Measurements from ENCODE around the gene ZNF385D. TPM values are rescaled to one million over a fixed set of nuclear protein-coding genes. Genes with fewer than 3 reads are reported as not detected.

The ZNF385D gene
- total RNA-seq, 2 experiments from 2014 or later = not detected

DNA sequence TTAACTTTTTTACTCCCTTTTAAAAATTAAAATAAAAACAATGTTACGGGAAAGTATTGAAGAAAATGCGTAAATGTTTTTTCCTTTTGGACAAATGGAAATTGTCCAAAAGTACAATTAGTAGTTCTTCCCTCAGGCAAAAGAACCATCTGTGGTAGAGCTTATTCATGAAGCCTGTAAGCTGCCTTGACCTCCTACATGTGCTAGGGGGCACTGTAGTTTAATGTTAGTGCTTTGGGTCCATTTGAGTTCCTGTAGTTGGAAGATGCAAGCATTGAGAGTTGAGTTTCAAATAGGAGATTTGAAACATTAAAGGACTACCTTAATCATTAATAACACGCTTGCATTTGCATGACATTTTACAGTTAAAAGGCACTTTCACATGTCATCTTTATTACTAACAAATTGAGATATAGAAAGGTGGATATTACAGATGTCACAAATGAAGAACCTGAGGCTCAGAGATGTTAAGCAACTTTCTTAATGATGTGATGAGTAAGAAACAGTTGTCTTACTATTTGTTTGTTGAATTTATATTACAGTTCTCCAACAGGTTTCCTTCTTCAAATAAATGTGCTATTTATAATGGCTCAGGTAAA is 1.8 kb upstream of the ZNF385D start:
- Mint-ChIP-seq H3K27me3 (peaks cover 1% of the 10 kb centered on the region), H3K9me3 (peaks cover 3% of the 10 kb centered on the region), H3K4me1 (ENCODE audit: low read depth) (no peaks in the 10 kb centered on the region), H3K4me3 (no peak overlapping the region), H3K27ac (no peak overlapping the region), H3K36me3 (ENCODE audit: low read depth) (no peaks in the 10 kb centered on the region)
- intact Hi-C loops (cut with micrococcal nuclease) = no loop called here
- CTCF ChIA-PET = no interaction called here
- ATAC-seq = no peak
- no peak for DNase-seq
- TF ChIP-seq, protein P1, sequence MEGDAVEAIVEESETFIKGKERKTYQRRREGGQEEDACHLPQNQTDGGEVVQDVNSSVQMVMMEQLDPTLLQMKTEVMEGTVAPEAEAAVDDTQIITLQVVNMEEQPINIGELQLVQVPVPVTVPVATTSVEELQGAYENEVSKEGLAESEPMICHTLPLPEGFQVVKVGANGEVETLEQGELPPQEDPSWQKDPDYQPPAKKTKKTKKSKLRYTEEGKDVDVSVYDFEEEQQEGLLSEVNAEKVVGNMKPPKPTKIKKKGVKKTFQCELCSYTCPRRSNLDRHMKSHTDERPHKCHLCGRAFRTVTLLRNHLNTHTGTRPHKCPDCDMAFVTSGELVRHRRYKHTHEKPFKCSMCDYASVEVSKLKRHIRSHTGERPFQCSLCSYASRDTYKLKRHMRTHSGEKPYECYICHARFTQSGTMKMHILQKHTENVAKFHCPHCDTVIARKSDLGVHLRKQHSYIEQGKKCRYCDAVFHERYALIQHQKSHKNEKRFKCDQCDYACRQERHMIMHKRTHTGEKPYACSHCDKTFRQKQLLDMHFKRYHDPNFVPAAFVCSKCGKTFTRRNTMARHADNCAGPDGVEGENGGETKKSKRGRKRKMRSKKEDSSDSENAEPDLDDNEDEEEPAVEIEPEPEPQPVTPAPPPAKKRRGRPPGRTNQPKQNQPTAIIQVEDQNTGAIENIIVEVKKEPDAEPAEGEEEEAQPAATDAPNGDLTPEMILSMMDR (IDR thresholded peaks at IDR 0.05) = no peak
- POLR2A ChIA-PET = no interaction called here

DNA sequence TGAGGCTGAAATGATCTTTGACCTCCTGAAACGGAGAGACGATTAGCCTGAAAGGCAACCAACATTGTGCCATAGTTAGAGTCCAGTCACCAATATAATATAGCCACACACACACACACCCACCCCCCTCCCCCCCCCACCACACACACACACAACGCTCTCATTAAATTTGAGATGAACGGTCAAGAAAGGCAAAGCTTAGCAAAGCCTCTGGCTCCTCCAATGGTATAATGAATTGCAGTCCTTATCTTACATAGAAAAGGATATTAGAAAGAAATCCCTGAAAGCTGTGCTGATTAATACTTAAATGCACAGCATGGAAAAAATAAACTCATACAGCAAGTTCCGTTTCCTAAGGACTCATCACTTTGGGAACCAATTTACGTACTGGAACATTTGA is 876 bp upstream of the ZNF385D start:
- H3K4me1 Mint-ChIP-seq (ENCODE audit: low read depth) = no peaks in the 10 kb centered on the region
- TF ChIP-seq, protein P1 (IDR thresholded peaks at IDR 0.05) = no peak
- DNase-seq = no peak
- POLR2A ChIA-PET = no interaction called here
- intact Hi-C loops (cut with micrococcal nuclease) = no loop called here
- H3K27ac Mint-ChIP-seq = no peak overlapping the region
- no peak for ATAC-seq
- CTCF ChIA-PET = no interaction called here
- no peaks in the 10 kb centered on the region for H3K36me3 Mint-ChIP-seq (ENCODE audit: low read depth)
- H3K4me3 Mint-ChIP-seq = no peak overlapping the region
- peaks cover 1% of the 10 kb centered on the region for H3K27me3 Mint-ChIP-seq
- H3K9me3 Mint-ChIP-seq = peaks cover 3% of the 10 kb centered on the region

DNA sequence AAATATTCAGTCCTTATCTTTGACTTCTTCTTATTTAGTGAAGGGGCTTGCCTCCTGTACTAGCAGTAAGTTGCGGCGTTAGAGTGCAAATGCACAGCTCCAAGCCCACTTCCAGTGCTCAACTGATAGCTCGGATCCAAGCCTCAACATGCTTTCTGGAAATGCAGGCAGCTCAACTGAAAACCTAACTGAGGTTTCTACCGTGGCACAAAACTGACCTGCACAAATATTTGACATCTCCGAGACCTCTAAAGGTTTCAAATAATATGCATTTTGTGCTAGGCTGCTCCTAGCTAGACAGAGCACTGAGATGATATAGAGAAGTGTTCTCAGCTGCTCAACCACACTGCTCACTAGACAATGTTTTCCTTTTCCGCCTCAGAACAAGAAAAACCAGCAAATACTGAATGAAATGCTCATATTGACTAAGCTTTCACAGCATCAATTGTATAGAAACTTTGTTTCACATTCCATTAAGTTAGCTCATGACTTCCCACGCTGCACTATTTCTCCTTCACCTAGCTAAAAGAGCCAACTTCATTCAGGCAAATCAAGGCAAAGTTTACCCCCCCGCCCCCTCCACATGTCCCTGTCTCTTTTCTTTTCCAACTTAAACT is 822 bp downstream of the ZNF385D start:
- ChIA-PET CTCF (no interaction called here), POLR2A (no interaction called here)
- intact Hi-C loops (cut with micrococcal nuclease) = no loop called here
- no peak for ATAC-seq
- no peak for DNase-seq
- Mint-ChIP-seq H3K4me3 (no peak overlapping the region), H3K9me3 (peaks cover 2% of the 10 kb centered on the region), H3K27ac (no peak overlapping the region), H3K36me3 (ENCODE audit: low read depth) (no peaks in the 10 kb centered on the region), H3K27me3 (peaks cover 1% of the 10 kb centered on the region), H3K4me1 (ENCODE audit: low read depth) (no peaks in the 10 kb centered on the region)
- TF ChIP-seq, protein P1 (IDR thresholded peaks at IDR 0.05) = no peak

- CTCF ChIA-PET = no interaction called here
- no peak for ATAC-seq
- Mint-ChIP-seq H3K4me1 (ENCODE audit: low read depth) (no peaks in the 10 kb centered on the region), H3K9me3 (peaks cover 2% of the 10 kb centered on the region), H3K36me3 (ENCODE audit: low read depth) (no peaks in the 10 kb centered on the region), H3K27me3 (peaks cover 1% of the 10 kb centered on the region), H3K27ac (no peak overlapping the region), H3K4me3 (no peak overlapping the region)
- TF ChIP-seq, protein P1 (IDR thresholded peaks at IDR 0.05) = no peak
- POLR2A ChIA-PET = no interaction called here
- intact Hi-C loops (cut with micrococcal nuclease) = no loop called here
- no peak for DNase-seq
Observed at GRCh38 chr3:21747966-21748555, 2.9 kb downstream of the ZNF385D start.

DNA sequence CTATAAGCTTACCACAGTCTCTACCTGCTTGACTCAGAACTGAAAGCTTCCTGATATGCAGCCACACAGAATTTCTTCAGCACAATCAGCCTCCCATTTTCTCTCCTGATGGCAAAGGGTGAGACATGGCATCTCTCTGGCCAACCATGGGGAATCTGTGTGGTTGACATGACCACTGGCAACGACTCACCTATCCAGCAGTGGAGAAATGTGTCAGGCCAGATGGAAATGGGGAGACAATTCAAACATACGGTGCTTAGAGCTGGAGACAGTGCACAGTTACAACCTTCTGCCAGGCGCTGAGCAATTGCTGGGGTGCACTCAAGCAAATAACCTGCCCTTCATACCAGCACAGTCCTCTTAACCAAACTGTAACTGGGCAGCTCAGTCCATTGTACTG is 3.6 kb downstream of the ZNF385D start:
- intact Hi-C loops (cut with micrococcal nuclease) = no loop called here
- H3K4me3 Mint-ChIP-seq = no peak overlapping the region
- peaks cover 1% of the 10 kb centered on the region for H3K27me3 Mint-ChIP-seq
- ChIA-PET POLR2A (no interaction called here), CTCF (no interaction called here)
- H3K27ac Mint-ChIP-seq = no peak overlapping the region
- DNase-seq (no peak), ATAC-seq (no peak)
- peaks cover 2% of the 10 kb centered on the region for H3K9me3 Mint-ChIP-seq
- H3K4me1 Mint-ChIP-seq (ENCODE audit: low read depth) = no peaks in the 10 kb centered on the region
- TF ChIP-seq, protein P1 (IDR thresholded peaks at IDR 0.05) = no peak
- no peaks in the 10 kb centered on the region for H3K36me3 Mint-ChIP-seq (ENCODE audit: low read depth)

Data from activated CD8-positive, alpha-beta T cell treated with anti-CD3 and anti-CD28 coated beads for 36 hours (primary cell).